ENCODE results near the gene ALG14.

DNA sequence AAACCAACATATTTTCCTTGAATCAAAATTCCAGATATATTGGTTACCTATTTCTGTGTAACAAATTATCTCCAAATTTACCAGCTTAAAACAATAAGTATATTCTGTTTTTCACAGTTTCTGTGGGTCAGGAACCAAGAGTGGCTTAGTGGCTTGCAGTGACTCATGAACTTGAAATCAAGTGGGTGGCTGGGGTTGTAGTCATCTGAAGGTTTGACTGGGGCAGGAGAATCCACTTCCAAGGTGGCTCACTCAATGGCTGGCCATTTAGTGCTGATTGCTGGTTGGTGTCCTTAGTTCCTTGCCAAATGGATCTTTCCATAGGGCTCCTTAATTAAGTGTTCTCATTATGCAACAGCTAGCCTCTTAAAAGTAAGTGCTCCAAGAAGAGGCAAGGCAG lies 43.8 kb downstream of the ALG14 start:
- no peak for TF ChIP-seq CTCF (conservative IDR thresholded peaks at IDR 0.05)
- no peak for TF ChIP-seq ZFX (IDR thresholded peaks at IDR 0.05)
